Mammary epithelial cell (primary cell): ENCODE measurements around the gene MFAP2.

Experiments
- EZH2 ChIP-seq: IDR thresholded peaks from 2 replicates; pipeline ENCODE4 v1.6.1; 2012; ENCODE audit warnings: low read length, inconsistent platforms, borderline replicate concordance
- TF ChIP-seq, protein P1 (sequence below), 2 donors: IDR thresholded peaks in 1 of 2; conservative IDR thresholded peaks in 1 of 2; 2 replicates each; pipeline ENCODE4 v1.5.1; 2011 to 2012; ENCODE audit warnings: inconsistent platforms in 2 of 2, low read length in 2 of 2, mild to moderate bottlenecking in 2 of 2, control low read depth in 1 of 2, low read depth in 1 of 2; ENCODE audit not compliant: insufficient read depth in 1 of 2; ENCODE audit errors: extremely low read depth in 1 of 2

GRCh38 chr1:16972189-16972895 is 8.1 kb downstream of the MFAP2 start:
- TF ChIP-seq, protein P1, sequence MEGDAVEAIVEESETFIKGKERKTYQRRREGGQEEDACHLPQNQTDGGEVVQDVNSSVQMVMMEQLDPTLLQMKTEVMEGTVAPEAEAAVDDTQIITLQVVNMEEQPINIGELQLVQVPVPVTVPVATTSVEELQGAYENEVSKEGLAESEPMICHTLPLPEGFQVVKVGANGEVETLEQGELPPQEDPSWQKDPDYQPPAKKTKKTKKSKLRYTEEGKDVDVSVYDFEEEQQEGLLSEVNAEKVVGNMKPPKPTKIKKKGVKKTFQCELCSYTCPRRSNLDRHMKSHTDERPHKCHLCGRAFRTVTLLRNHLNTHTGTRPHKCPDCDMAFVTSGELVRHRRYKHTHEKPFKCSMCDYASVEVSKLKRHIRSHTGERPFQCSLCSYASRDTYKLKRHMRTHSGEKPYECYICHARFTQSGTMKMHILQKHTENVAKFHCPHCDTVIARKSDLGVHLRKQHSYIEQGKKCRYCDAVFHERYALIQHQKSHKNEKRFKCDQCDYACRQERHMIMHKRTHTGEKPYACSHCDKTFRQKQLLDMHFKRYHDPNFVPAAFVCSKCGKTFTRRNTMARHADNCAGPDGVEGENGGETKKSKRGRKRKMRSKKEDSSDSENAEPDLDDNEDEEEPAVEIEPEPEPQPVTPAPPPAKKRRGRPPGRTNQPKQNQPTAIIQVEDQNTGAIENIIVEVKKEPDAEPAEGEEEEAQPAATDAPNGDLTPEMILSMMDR (conservative IDR thresholded peaks at IDR 0.05 in 1 of 2, IDR thresholded peaks at IDR 0.05 in 1 of 2; ENCODE audit: extremely low read depth in 1 of 2, insufficient read depth in 1 of 2, low read depth in 1 of 2, low read length in 2 of 2), result no peak
- TF ChIP-seq EZH2, result no peak
